Neural progenitor cell (in vitro differentiated cells): ENCODE measurements around the gene ETV6. TPM values are rescaled to one million over a fixed set of nuclear protein-coding genes. Genes with fewer than 3 reads are reported as not detected.

ENCODE experiments used
- DNase-seq: peaks from one replicate; pipeline ENCODE4 v3.0.0-alpha.2; 2016; ENCODE audit warnings: low spot score
- H2AFZ ChIP-seq: fragments of 200-600 bp; sonication (generic); replicated peaks from 2 replicates; pipeline ENCODE4 v1.6.1; 2016; ENCODE audit warnings: antibody characterized with exemption
- H3F3A ChIP-seq: fragments of 200-600 bp; sonication (generic); 2 replicates; pipeline ENCODE4 v1.6.1; 2016; ENCODE audit warnings: antibody characterized with exemption, low read depth
- H3K27ac ChIP-seq: fragments of 200-600 bp; sonication (generic); 2 replicates; pipeline ENCODE4 v1.5.1; 2016; ENCODE audit warnings: mild to moderate bottlenecking
- H3K27me3 ChIP-seq: fragments of 200-600 bp; sonication (generic); 2 replicates; pipeline ENCODE4 v1.6.1; 2016; ENCODE audit warnings: mild to moderate bottlenecking, moderate library complexity
- H3K36me3 ChIP-seq: fragments of 200-600 bp; sonication (generic); 2 replicates; pipeline ENCODE4 v1.5.1; 2016
- H3K4me1 ChIP-seq: fragments of 200-600 bp; sonication (generic); 2 replicates; pipeline ENCODE4 v1.6.1; 2016; ENCODE audit warnings: mixed run types
- H3K4me2 ChIP-seq: fragments of 200-600 bp; sonication (generic); 2 replicates; pipeline ENCODE4 v1.6.1; 2016
- H3K4me3 ChIP-seq: fragments of 200-600 bp; sonication (generic); 2 replicates; pipeline ENCODE4 v1.5.1; 2016
- H3K79me2 ChIP-seq: fragments of 200-600 bp; sonication (generic); 2 replicates; pipeline ENCODE4 v1.6.1; 2016; ENCODE audit warnings: low read depth
- H3K9ac ChIP-seq: fragments of 200-600 bp; sonication (generic); 2 replicates; pipeline ENCODE4 v1.6.1; 2016
- H3K9me3 ChIP-seq: fragments of 200-600 bp; sonication (generic); 2 replicates; pipeline ENCODE4 v1.5.1; 2016; ENCODE audit warnings: low read depth
- H4K20me1 ChIP-seq: fragments of 200-600 bp; sonication (generic); 2 replicates; pipeline ENCODE4 v1.6.1; 2016; ENCODE audit warnings: low read depth
- H3K27ac Mint-ChIP-seq: 3 replicates; pipeline ENCODE4 v1.8.0; 2021; ENCODE audit warnings: mixed read lengths
- H3K27me3 Mint-ChIP-seq: 2 replicates; pipeline ENCODE4 v1.8.0; 2022; ENCODE audit warnings: low read depth, mild to moderate bottlenecking, inconsistent platforms, moderate library complexity, mixed read lengths; ENCODE audit not compliant: insufficient read depth
- H3K36me3 Mint-ChIP-seq: 3 replicates; pipeline ENCODE4 v1.8.0; 2021; ENCODE audit warnings: mixed read lengths
- H3K4me1 Mint-ChIP-seq: 3 replicates; pipeline ENCODE4 v1.8.0; 2021; ENCODE audit warnings: mixed read lengths
- H3K4me3 Mint-ChIP-seq: 3 replicates; pipeline ENCODE4 v1.8.0; 2021; ENCODE audit warnings: mild to moderate bottlenecking, moderate library complexity, mixed read lengths
- H3K9me3 Mint-ChIP-seq: 3 replicates; pipeline ENCODE4 v1.8.0; 2020; ENCODE audit warnings: mixed read lengths
- CTCF ChIP-seq: fragments of 200-600 bp; sonication (generic); IDR thresholded peaks from 2 replicates; pipeline ENCODE4 v1.5.1; 2017; ENCODE audit warnings: antibody characterized with exemption, mild to moderate bottlenecking
- EZH2 ChIP-seq: fragments of 200-600 bp; sonication (generic); IDR thresholded peaks from 2 replicates; pipeline ENCODE4 v1.6.1; 2017; ENCODE audit warnings: antibody characterized with exemption, mild to moderate bottlenecking, moderate library complexity
- EZH2phosphoT487 ChIP-seq: fragments of 200-600 bp; sonication (generic); IDR thresholded peaks from 2 replicates; pipeline ENCODE4 v1.6.1; 2017; ENCODE audit warnings: antibody characterized with exemption
- total RNA-seq: library from RNA; depleted of rRNA; stranded (reverse); fragments of >200 nt; gene quantifications from 2 replicates; pipeline ENCODE4 v1.2.3, GENCODE V29; 2015; ENCODE audit warnings: low replicate concordance

Gene ETV6
- total RNA-seq, 1 donor from 2014 or later: 6.2 TPM

GRCh38 chr12:11776316-11776715, 126.8 kb downstream of the ETV6 start:
- Mint-ChIP-seq H3K4me1 (peaks cover 34% of the 10 kb centered on the region), H3K9me3 (no peaks in the 10 kb centered on the region), H3K27ac (no peak overlapping the region), H3K27me3 (no peaks in the 10 kb centered on the region), H3K36me3 (peaks cover 4% of the 10 kb centered on the region), H3K4me3 (no peak overlapping the region)
- no peak for TF ChIP-seq EZH2phosphoT487
- no peak for TF ChIP-seq CTCF
- no peak for TF ChIP-seq EZH2
- Histone ChIP-seq H3K9me3 (no peaks in the 10 kb centered on the region), H3K4me3 (no peak overlapping the region), H3K79me2 (no peaks in the 10 kb centered on the region), H3F3A (peaks cover 12% of the 10 kb centered on the region), H3K27me3 (no peaks in the 10 kb centered on the region), H3K4me1 (peaks cover 22% of the 10 kb centered on the region), H3K27ac (no peak overlapping the region), H3K9ac (no peak overlapping the region), H4K20me1 (no peaks in the 10 kb centered on the region), H3K4me2 (no peak overlapping the region), H3K36me3 (no peaks in the 10 kb centered on the region), H2AFZ (no peak overlapping the region)
- DNase-seq: no peak

- H3K27ac ChIP-seq: no peak overlapping the region
- DNase-seq: no peak
- no peaks in the 10 kb centered on the region for H3K27me3 ChIP-seq
- H3K4me3 ChIP-seq: no peak overlapping the region
- Mint-ChIP-seq H3K27me3 (no peaks in the 10 kb centered on the region), H3K27ac (peak overlapping the region; percentile 66), H3K4me3 (peak overlapping the region; percentile 28), H3K4me1 (peaks cover 32% of the 10 kb centered on the region), H3K36me3 (peaks cover 2% of the 10 kb centered on the region), H3K9me3 (no peaks in the 10 kb centered on the region)
- no peak overlapping the region for H3K4me2 ChIP-seq
- peaks cover 12% of the 10 kb centered on the region for H3F3A ChIP-seq
- H4K20me1 ChIP-seq: no peaks in the 10 kb centered on the region
- H3K79me2 ChIP-seq: no peaks in the 10 kb centered on the region
- TF ChIP-seq EZH2phosphoT487 (no peak), EZH2 (no peak), CTCF (no peak)
- H2AFZ ChIP-seq: no peak overlapping the region
- H3K9ac ChIP-seq: no peak overlapping the region
- H3K9me3 ChIP-seq: no peaks in the 10 kb centered on the region
- peaks cover 25% of the 10 kb centered on the region for H3K4me1 ChIP-seq
- H3K36me3 ChIP-seq: no peaks in the 10 kb centered on the region
Observed at GRCh38 chr12:11777451-11777850, 128.0 kb downstream of the ETV6 start.

- no peaks in the 10 kb centered on the region for H3K27me3 Mint-ChIP-seq
- peaks cover 25% of the 10 kb centered on the region for H3K4me1 ChIP-seq
- H3K9ac ChIP-seq: no peak overlapping the region
- no peak overlapping the region for H2AFZ ChIP-seq
- H3K9me3 ChIP-seq: no peaks in the 10 kb centered on the region
- DNase-seq: no peak
- H3K27ac ChIP-seq: no peak overlapping the region
- no peaks in the 10 kb centered on the region for H3K36me3 ChIP-seq
- H4K20me1 ChIP-seq: no peaks in the 10 kb centered on the region
- H3K4me2 ChIP-seq: no peak overlapping the region
- H3K27me3 ChIP-seq: no peaks in the 10 kb centered on the region
- H3K9me3 Mint-ChIP-seq: no peaks in the 10 kb centered on the region
- H3K4me3 Mint-ChIP-seq: peak overlapping the region; percentile 28
- no peak overlapping the region for H3K4me3 ChIP-seq
- peak overlapping the region; percentile 23 for H3K27ac Mint-ChIP-seq
- peaks cover 32% of the 10 kb centered on the region for H3K4me1 Mint-ChIP-seq
- H3K36me3 Mint-ChIP-seq: peaks cover 2% of the 10 kb centered on the region
- H3F3A ChIP-seq: peaks cover 12% of the 10 kb centered on the region
- H3K79me2 ChIP-seq: no peaks in the 10 kb centered on the region
- no peak for TF ChIP-seq EZH2
- no peak for TF ChIP-seq EZH2phosphoT487
- no peak for TF ChIP-seq CTCF
Observed at GRCh38 chr12:11777962-11778361, 128.5 kb downstream of the ETV6 start.
